Psoas muscle (tissue), 8 donors: Measurements from ENCODE around the gene CADM2. TPM values are rescaled to one million over a fixed set of nuclear protein-coding genes. Genes with fewer than 3 reads are reported as not detected.

Source experiments
- ATAC-seq, 4 donors: fragments of 200-7000 bp; cut with Tn5 transposase; one replicate each; pipeline ENCODE4 v1.9.1; 2020; ENCODE audit warnings: moderate library complexity in 3 of 4, mild to moderate bottlenecking in 2 of 4
- DNase-seq, 2 donors: peaks; one replicate each; pipeline ENCODE4 v3.0.0-alpha.2; 2020
- H3K27ac ChIP-seq: fragments of 200-600 bp; one replicate; pipeline ENCODE4 v1.8.0; 2022
- H3K27me3 ChIP-seq, 3 donors: fragments of 200-600 bp in 1 of 3; one replicate each; pipeline versions ENCODE4 v1.6.1 to v1.8.0; 2013 to 2022; ENCODE audit warnings: low read length in 2 of 3, mild to moderate bottlenecking in 2 of 3, moderate library complexity in 1 of 3; ENCODE audit not compliant: insufficient read depth in 3 of 3
- H3K36me3 ChIP-seq, 2 donors: fragments of 200-600 bp in 1 of 2; one replicate each; pipeline versions ENCODE4 v1.6.1 to v1.8.0; 2013 to 2022; ENCODE audit warnings: low read depth in 1 of 2, mild to moderate bottlenecking in 1 of 2, moderate library complexity in 1 of 2; ENCODE audit not compliant: insufficient read depth in 1 of 2
- H3K4me1 ChIP-seq: fragments of 200-600 bp; one replicate; pipeline ENCODE4 v1.8.0; 2022
- H3K4me3 ChIP-seq: fragments of 200-600 bp; one replicate; pipeline ENCODE4 v1.8.0; 2022; ENCODE audit warnings: mild to moderate bottlenecking
- H3K9me3 ChIP-seq: fragments of 200-600 bp; one replicate; pipeline ENCODE4 v1.8.0; 2022
- CTCF ChIP-seq: fragments of 200-600 bp; IDR thresholded peaks from one replicate; pipeline ENCODE4 v1.8.0; 2022; ENCODE audit warnings: antibody characterized with exemption
- WGBS, 3 donors: extraction: QIAGEN DNeasy Blood & Tissue Kit; methylation state at CpG; one replicate each; pipeline versions ENCODE4 v1.1.6 to v1.1.7; 2013; 5-methylcytosine and 5-hydroxymethylcytosine counted together
- intact Hi-C, 2 donors: fragments of 100-400 bp; cut with DNase I; formaldehyde crosslinking; loops; one replicate each; pipeline versions ENCODE4 v1.11.0 to v1.14.2; 2022
- polyA plus RNA-seq, 3 donors: library from polyadenylated mRNA; stranded (reverse); fragments of 200-250 nt; gene quantifications; one replicate each; pipeline ENCODE4 v1.2.3, GENCODE V29; 2013
- total RNA-seq, 4 donors: library from RNA; stranded (reverse); fragmentation: NEBNext Ultra II Directional in 2 of 4; extraction: Animal tissue kit (Norgen Biotek cat#: 25700) in 2 of 4; gene quantifications; one replicate each; pipeline versions ENCODE4 v1.2.1 to v1.2.4, GENCODE V29; 2021 to 2023
- donor health status: healthy with polysubstance abuse.
- donor health status: DM: no; HTN: no; CAD: no; lungs with moderate emphysema.
- donor health status: Bipolar disorder and iron deficiency.
- donor health status: healthy.
- donor health status: DM: yes; HTN: yes; CAD: no.
- donor health status: DM: no; HTN: no; CAD: no.
- donor health status: DM: no; HTN: no; CAD: no.
- donor health status: DM: yes; HTN: yes; CAD: no.

Gene CADM2
- total and polyA plus RNA-seq, 7 donors: 3.6 to 15.7 (median 6.3) TPM

- TF ChIP-seq CTCF: no peak
- Histone ChIP-seq H3K27ac (no peak overlapping the region), H3K36me3 (no peaks in the 10 kb centered on the region), H3K27me3 (no peaks in the 10 kb centered on the region), H3K9me3 (no peaks in the 10 kb centered on the region), H3K4me3 (no peak overlapping the region), H3K4me1 (no peaks in the 10 kb centered on the region)
- 72 to 76% (median 75%) methylated on average over 7 of the region's 7 CpGs for WGBS, 3 donors
- intact Hi-C loops: no loop called here
- DNase-seq: no peak
- ATAC-seq: no peak
These were observed 48.7 kb downstream of the CADM2 start for GRCh38 chr3:85007195-85008094.

GRCh38 chr3:85020828-85021227 lies 62.0 kb downstream of the CADM2 start:
- intact Hi-C loops: no loop called here
- no peaks in the 10 kb centered on the region for H3K36me3 ChIP-seq
- H3K27ac ChIP-seq: no peak overlapping the region
- no peaks in the 10 kb centered on the region for H3K9me3 ChIP-seq
- no peak for DNase-seq
- TF ChIP-seq CTCF: no peak
- no peaks in the 10 kb centered on the region for H3K4me1 ChIP-seq
- no peaks in the 10 kb centered on the region for H3K27me3 ChIP-seq
- ATAC-seq: no peak
- no peak overlapping the region for H3K4me3 ChIP-seq
- 61 to 72% (median 65%) methylated on average over 5 of the region's 5 CpGs for WGBS, 3 donors

GRCh38 chr3:85030052-85030451 lies 71.3 kb downstream of the CADM2 start:
- WGBS, 3 donors: 75 to 80% (median 77%) methylated on average over 7 of the region's 7 CpGs
- ATAC-seq (no peak), DNase-seq (no peak)
- no peak overlapping the region for H3K27ac ChIP-seq
- no peak overlapping the region for H3K4me3 ChIP-seq
- H3K4me1 ChIP-seq: no peaks in the 10 kb centered on the region
- H3K9me3 ChIP-seq: no peaks in the 10 kb centered on the region
- H3K27me3 ChIP-seq: no peaks in the 10 kb centered on the region
- intact Hi-C loops: no loop called here
- no peak for TF ChIP-seq CTCF
- H3K36me3 ChIP-seq: no peaks in the 10 kb centered on the region

GRCh38 chr3:85037203-85037602 lies 78.4 kb downstream of the CADM2 start:
- 82 to 87% (median 86%) methylated on average over 2 of the region's 2 CpGs for WGBS, 3 donors
- no peak for TF ChIP-seq CTCF
- no peak for DNase-seq
- intact Hi-C loops: no loop called here
- no peak overlapping the region for H3K27ac ChIP-seq
- H3K9me3 ChIP-seq: no peaks in the 10 kb centered on the region
- H3K4me1 ChIP-seq: peaks cover 8% of the 10 kb centered on the region
- H3K36me3 ChIP-seq: no peaks in the 10 kb centered on the region
- H3K27me3 ChIP-seq: no peaks in the 10 kb centered on the region
- ATAC-seq: no peak
- H3K4me3 ChIP-seq: no peak overlapping the region

- H3K36me3 ChIP-seq: no peaks in the 10 kb centered on the region
- no peaks in the 10 kb centered on the region for H3K27me3 ChIP-seq
- DNase-seq (no peak), ATAC-seq (no peak)
- H3K4me1 ChIP-seq: peaks cover 8% of the 10 kb centered on the region
- no peak for TF ChIP-seq CTCF
- H3K27ac ChIP-seq: no peak overlapping the region
- no peaks in the 10 kb centered on the region for H3K9me3 ChIP-seq
- 69 to 72% (median 71%) methylated on average over 4 of the region's 4 CpGs for WGBS, 3 donors
- intact Hi-C loops: no loop called here
- H3K4me3 ChIP-seq: no peak overlapping the region
These were observed 82.2 kb downstream of the CADM2 start for GRCh38 chr3:85041001-85041400.
